Measurements from ENCODE around the gene CNTNAP2.

DNA sequence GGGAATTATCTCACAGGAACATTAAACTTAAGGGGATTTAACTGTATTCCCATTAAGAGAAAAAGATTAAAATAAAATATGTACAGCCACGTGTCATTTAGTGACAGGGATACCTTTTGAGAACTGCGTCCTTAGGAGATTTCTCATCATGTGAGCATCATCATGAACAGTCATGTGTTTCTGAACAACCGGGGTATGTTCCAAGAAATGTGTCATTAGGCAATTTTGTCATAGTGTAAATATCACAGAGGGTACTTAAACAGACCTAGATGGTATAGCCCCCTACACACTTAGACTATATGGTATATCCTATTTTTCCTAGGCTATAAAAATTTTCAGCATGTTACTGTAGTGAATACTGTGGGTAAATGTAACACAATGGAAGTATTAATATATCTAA is 840.3 kb downstream of the CNTNAP2 start:
- no peak for TF ChIP-seq ZNF768 (CRISPR knock-in tag; IDR thresholded peaks at IDR 0.05)
- TF ChIP-seq, protein P1, sequence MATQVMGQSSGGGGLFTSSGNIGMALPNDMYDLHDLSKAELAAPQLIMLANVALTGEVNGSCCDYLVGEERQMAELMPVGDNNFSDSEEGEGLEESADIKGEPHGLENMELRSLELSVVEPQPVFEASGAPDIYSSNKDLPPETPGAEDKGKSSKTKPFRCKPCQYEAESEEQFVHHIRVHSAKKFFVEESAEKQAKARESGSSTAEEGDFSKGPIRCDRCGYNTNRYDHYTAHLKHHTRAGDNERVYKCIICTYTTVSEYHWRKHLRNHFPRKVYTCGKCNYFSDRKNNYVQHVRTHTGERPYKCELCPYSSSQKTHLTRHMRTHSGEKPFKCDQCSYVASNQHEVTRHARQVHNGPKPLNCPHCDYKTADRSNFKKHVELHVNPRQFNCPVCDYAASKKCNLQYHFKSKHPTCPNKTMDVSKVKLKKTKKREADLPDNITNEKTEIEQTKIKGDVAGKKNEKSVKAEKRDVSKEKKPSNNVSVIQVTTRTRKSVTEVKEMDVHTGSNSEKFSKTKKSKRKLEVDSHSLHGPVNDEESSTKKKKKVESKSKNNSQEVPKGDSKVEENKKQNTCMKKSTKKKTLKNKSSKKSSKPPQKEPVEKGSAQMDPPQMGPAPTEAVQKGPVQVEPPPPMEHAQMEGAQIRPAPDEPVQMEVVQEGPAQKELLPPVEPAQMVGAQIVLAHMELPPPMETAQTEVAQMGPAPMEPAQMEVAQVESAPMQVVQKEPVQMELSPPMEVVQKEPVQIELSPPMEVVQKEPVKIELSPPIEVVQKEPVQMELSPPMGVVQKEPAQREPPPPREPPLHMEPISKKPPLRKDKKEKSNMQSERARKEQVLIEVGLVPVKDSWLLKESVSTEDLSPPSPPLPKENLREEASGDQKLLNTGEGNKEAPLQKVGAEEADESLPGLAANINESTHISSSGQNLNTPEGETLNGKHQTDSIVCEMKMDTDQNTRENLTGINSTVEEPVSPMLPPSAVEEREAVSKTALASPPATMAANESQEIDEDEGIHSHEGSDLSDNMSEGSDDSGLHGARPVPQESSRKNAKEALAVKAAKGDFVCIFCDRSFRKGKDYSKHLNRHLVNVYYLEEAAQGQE (IDR thresholded peaks at IDR 0.05; ENCODE audit: borderline replicate concordance in 1 of 2, low read depth in 1 of 2, low read length in 2 of 2), result no peak
- TF ChIP-seq AKAP8 (CRISPR knock-in tag; IDR thresholded peaks at IDR 0.05), result no peak
- no peak for TF ChIP-seq FIP1L1 (IDR thresholded peaks at IDR 0.05; ENCODE audit: borderline replicate concordance, insufficient read depth, low read depth, low read length)
- TF ChIP-seq, protein P2, sequence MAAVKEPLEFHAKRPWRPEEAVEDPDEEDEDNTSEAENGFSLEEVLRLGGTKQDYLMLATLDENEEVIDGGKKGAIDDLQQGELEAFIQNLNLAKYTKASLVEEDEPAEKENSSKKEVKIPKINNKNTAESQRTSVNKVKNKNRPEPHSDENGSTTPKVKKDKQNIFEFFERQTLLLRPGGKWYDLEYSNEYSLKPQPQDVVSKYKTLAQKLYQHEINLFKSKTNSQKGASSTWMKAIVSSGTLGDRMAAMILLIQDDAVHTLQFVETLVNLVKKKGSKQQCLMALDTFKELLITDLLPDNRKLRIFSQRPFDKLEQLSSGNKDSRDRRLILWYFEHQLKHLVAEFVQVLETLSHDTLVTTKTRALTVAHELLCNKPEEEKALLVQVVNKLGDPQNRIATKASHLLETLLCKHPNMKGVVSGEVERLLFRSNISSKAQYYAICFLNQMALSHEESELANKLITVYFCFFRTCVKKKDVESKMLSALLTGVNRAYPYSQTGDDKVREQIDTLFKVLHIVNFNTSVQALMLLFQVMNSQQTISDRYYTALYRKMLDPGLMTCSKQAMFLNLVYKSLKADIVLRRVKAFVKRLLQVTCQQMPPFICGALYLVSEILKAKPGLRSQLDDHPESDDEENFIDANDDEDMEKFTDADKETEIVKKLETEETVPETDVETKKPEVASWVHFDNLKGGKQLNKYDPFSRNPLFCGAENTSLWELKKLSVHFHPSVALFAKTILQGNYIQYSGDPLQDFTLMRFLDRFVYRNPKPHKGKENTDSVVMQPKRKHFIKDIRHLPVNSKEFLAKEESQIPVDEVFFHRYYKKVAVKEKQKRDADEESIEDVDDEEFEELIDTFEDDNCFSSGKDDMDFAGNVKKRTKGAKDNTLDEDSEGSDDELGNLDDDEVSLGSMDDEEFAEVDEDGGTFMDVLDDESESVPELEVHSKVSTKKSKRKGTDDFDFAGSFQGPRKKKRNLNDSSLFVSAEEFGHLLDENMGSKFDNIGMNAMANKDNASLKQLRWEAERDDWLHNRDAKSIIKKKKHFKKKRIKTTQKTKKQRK (IDR thresholded peaks at IDR 0.05; ENCODE audit: low read length), result no peak
- TF ChIP-seq, protein P3, sequence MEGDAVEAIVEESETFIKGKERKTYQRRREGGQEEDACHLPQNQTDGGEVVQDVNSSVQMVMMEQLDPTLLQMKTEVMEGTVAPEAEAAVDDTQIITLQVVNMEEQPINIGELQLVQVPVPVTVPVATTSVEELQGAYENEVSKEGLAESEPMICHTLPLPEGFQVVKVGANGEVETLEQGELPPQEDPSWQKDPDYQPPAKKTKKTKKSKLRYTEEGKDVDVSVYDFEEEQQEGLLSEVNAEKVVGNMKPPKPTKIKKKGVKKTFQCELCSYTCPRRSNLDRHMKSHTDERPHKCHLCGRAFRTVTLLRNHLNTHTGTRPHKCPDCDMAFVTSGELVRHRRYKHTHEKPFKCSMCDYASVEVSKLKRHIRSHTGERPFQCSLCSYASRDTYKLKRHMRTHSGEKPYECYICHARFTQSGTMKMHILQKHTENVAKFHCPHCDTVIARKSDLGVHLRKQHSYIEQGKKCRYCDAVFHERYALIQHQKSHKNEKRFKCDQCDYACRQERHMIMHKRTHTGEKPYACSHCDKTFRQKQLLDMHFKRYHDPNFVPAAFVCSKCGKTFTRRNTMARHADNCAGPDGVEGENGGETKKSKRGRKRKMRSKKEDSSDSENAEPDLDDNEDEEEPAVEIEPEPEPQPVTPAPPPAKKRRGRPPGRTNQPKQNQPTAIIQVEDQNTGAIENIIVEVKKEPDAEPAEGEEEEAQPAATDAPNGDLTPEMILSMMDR (CRISPR knock-in tag; IDR thresholded peaks at IDR 0.05), result no peak
- TF ChIP-seq RAD21 (CRISPR knock-in tag; IDR thresholded peaks at IDR 0.05), result no peak
- no peak for TF ChIP-seq ZZZ3 (CRISPR knock-in tag; IDR thresholded peaks at IDR 0.05; ENCODE audit: borderline replicate concordance)
- TF ChIP-seq GATAD2A (CRISPR knock-in tag; IDR thresholded peaks at IDR 0.05), result no peak
- no peak for TF ChIP-seq CHD4 (IDR thresholded peaks at IDR 0.05; ENCODE audit: borderline replicate concordance, low read length)
- TF ChIP-seq ARHGAP35 (CRISPR knock-in tag; IDR thresholded peaks at IDR 0.05; ENCODE audit: borderline replicate concordance), result no peak
- TF ChIP-seq ZNF263 (CRISPR knock-in tag; IDR thresholded peaks at IDR 0.05), result no peak
- TF ChIP-seq ZNF496 (CRISPR knock-in tag; IDR thresholded peaks at IDR 0.05; ENCODE audit: insufficient replicate concordance), result no peak
